ENCODE results near the gene THPO. TPM values are rescaled to one million over a fixed set of nuclear protein-coding genes. Genes with fewer than 3 reads are reported as not detected.

Gene THPO
- total and polyA plus RNA-seq, 10 of the 15 experiments (the other 5 are each of a cell fraction or from before 2014, with no cell fraction given): not detected

DNA sequence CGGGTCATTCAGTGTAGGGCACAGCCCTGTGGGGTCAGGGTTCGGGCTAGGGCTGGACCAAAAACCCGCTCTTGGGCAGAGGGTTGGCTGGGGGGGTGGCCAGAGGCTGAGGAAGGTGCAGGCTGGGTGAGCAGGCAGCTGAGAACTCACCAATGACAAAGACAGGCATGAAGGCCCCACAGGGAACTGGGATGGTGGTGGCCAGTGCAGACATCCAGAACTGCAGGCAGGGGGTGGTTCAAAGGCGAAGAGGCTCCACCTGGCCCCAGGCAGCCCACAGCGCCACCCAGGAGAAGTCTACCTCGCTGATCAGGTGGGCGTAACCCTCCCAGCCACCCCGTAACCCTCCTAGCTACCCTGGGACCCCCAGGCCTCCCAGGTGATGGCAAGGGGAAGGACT, 23.3 kb downstream of the THPO start (continued):
- TF ChIP-seq, protein P1, sequence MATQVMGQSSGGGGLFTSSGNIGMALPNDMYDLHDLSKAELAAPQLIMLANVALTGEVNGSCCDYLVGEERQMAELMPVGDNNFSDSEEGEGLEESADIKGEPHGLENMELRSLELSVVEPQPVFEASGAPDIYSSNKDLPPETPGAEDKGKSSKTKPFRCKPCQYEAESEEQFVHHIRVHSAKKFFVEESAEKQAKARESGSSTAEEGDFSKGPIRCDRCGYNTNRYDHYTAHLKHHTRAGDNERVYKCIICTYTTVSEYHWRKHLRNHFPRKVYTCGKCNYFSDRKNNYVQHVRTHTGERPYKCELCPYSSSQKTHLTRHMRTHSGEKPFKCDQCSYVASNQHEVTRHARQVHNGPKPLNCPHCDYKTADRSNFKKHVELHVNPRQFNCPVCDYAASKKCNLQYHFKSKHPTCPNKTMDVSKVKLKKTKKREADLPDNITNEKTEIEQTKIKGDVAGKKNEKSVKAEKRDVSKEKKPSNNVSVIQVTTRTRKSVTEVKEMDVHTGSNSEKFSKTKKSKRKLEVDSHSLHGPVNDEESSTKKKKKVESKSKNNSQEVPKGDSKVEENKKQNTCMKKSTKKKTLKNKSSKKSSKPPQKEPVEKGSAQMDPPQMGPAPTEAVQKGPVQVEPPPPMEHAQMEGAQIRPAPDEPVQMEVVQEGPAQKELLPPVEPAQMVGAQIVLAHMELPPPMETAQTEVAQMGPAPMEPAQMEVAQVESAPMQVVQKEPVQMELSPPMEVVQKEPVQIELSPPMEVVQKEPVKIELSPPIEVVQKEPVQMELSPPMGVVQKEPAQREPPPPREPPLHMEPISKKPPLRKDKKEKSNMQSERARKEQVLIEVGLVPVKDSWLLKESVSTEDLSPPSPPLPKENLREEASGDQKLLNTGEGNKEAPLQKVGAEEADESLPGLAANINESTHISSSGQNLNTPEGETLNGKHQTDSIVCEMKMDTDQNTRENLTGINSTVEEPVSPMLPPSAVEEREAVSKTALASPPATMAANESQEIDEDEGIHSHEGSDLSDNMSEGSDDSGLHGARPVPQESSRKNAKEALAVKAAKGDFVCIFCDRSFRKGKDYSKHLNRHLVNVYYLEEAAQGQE (IDR thresholded peaks at IDR 0.05; ENCODE audit: low read depth, low read length): no peak
- TF ChIP-seq, protein P2, sequence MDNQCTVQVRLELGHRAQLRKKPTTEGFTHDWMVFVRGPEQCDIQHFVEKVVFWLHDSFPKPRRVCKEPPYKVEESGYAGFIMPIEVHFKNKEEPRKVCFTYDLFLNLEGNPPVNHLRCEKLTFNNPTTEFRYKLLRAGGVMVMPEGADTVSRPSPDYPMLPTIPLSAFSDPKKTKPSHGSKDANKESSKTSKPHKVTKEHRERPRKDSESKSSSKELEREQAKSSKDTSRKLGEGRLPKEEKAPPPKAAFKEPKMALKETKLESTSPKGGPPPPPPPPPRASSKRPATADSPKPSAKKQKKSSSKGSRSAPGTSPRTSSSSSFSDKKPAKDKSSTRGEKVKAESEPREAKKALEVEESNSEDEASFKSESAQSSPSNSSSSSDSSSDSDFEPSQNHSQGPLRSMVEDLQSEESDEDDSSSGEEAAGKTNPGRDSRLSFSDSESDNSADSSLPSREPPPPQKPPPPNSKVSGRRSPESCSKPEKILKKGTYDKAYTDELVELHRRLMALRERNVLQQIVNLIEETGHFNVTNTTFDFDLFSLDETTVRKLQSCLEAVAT (IDR thresholded peaks at IDR 0.05): no peak
- no peak for TF ChIP-seq BACH1 (IDR thresholded peaks at IDR 0.05; ENCODE audit: borderline replicate concordance)
- TF ChIP-seq MEF2B (IDR thresholded peaks at IDR 0.05; ENCODE audit: partially characterized antibody, poor library complexity, severe bottlenecking): no peak
- no peak for TF ChIP-seq ATF7 (IDR thresholded peaks at IDR 0.05; ENCODE audit: low read depth)
- TF ChIP-seq FOS (IDR thresholded peaks at IDR 0.05; ENCODE audit: borderline replicate concordance, extremely low read depth, insufficient read length): no peak
- no peak for TF ChIP-seq TARDBP (IDR thresholded peaks at IDR 0.05; ENCODE audit: borderline replicate concordance)
- no peak for TF ChIP-seq MTA2 (IDR thresholded peaks at IDR 0.05; ENCODE audit: low read depth)
- TF ChIP-seq SRF (IDR thresholded peaks at IDR 0.05; ENCODE audit: low read depth in 2 of 2, low read length in 2 of 2): no peak
- no peak for TF ChIP-seq SMC3 (IDR thresholded peaks at IDR 0.05; ENCODE audit: borderline replicate concordance, low read length)
- TF ChIP-seq GATAD2B (conservative IDR thresholded peaks at IDR 0.05; ENCODE audit: low read depth): no peak
